ENCODE results near the gene ARSA. TPM values are rescaled to one million over a fixed set of nuclear protein-coding genes. Genes with fewer than 3 reads are reported as not detected.

Gene ARSA
- total RNA-seq, 2 donors from 2014 or later, result 21.8 to 29.4 TPM

DNA sequence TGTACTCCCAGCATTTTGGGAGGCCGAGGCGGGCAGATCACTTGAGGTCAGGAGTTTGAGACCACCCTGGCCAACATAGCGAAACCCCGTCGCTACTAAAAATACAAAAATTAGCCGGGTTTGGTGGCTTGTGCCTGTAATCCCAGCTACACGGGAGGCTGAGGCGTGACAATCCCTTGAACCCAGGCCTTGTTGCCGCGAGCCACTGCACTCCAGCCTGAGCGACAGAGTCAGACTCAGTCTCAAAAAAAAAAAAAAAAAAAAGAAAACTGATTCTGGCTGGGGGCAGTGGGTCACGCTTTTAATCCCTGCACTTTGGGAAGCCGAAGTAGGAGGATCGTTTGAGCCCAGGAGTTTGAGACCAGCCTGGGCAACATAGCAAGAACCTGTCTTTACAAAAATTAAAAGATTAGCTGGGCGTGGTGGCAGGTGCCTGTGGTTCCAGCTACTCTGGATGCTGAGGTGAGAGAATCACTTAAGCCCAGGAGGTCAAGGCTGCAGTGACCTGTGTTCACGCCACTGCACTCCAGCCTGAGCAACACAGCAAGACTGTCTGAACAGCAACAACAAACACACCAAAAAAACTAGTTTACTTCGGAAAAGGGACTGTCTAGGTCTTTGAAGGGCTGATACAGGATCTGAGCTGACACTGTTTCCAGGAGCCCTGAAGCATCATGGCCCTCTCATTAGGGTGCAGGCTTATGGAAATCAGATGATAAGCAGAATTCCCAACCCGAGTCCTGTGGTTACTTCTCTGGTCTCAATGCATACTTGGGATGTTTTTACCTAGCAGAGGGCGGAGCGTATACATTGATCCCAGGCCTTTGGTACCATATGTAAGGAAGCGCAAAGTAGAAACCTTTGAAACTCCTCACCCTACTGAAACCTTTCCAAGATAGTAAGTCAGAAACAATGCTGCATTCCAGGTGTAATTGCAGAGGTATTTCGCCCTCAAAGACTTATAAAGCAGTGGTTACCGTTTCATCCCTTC is 43.6 kb downstream of the ARSA start:
- DNase-seq (ENCODE audit: low spot score), result no peak
- intact Hi-C loops (cut with DNase I), result no loop called here

DNA sequence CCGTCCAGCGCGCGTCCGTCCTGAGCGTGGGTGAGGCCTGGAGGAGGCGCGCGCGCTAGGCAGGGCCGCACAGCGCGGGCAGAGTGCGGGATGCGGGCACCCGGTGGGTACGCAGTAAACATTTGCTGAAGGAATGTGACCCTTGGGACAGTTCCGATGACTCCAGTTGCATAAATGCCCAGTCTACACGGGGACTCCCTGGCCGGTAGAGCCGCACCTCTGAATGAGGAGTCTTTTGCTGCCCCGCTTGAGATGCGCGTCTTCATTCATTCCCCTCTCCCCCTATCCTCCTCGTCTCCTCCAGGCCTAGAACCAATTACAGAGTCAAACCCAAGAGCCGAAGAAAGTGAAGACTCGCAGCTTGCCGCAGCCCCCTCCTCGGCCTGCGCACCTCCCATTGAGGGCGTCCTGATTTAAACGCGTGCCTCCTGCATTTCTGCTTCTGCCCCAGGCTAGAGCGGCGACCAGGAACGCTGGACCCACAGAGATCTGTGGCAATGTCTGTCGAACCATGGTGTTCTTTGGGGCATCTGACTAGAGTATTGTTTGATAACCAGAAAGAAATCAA is 44.6 kb downstream of the ARSA start:
- no peak for DNase-seq (ENCODE audit: low spot score)
- intact Hi-C loops (cut with DNase I), result no loop called here

DNA sequence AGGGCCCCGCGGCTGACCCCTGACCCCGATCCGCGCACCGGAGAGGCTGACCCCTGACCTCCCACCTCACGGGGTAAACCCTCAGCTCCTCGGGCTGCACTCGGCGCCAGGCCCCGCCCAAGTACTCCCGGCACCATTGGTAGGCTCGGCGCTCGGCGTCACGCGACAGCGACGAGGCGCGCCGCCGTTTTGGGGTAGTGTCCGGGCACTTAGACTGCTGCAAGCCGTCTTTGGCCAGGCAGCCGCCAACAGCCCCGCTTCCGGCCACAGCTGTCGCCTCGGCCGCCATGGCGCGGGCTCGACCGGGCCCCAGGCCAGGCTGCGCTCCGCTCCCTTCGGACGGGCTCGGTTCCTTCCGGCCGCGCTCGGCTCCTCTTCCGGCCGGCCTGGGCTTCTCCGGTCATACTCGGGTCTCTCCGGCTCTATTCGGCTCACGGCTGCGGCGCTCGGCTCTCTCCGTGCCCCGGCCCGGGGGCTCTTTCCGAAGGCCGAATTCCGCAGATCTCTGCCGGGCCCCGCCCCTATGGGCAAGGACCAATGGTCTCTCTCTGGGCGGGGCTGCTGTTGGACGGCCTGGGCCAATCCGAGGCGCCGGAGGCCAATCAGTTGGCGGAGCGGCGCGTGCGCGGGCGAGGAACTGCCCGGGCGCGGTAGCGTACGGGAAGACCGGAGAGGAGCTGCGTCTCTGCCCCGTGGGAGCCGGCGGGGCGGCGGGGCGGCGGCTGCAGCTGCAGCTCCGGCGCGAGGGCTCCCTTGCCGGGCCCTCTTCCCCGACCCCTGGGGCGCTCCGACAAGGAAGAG is 45.3 kb downstream of the ARSA start, which contains the start of gene CHKB:
Gene CHKB (minus strand): TSS at position 357 of the 801 bp plus-strand sequence. CDS start 68 bp downstream, at position 289.
- intact Hi-C loops (cut with DNase I), result no loop called here
- peak; percentile 99 for DNase-seq (ENCODE audit: low spot score)

DNA sequence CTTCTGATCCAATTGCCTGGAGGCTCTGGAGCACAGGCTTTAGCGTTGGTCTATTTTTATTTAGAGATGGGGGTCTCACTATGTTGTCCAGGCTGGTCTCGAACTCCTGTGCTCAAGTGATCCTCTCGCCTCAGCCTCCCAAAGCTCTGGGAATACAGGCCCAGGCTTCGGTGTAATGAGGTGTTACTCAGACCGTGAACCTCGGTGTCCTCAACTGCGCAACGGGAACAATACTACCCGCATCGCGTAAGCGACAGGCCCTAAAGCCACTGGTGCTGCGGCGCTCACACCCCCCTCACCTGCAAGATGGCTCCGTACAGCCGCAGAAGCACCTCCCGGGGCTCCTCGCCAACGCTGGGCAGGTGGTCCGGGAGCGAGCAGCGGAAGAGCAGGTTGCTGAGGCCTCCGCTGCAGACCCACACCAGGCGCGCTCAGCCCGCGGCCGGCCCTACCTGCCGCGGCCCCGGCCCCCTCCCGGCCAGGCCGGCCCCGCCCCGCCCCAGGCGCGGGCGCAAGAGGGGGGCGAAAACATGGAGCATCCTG is 45.9 kb downstream of the ARSA start:
- intact Hi-C loops (cut with DNase I), result no loop called here

DNA sequence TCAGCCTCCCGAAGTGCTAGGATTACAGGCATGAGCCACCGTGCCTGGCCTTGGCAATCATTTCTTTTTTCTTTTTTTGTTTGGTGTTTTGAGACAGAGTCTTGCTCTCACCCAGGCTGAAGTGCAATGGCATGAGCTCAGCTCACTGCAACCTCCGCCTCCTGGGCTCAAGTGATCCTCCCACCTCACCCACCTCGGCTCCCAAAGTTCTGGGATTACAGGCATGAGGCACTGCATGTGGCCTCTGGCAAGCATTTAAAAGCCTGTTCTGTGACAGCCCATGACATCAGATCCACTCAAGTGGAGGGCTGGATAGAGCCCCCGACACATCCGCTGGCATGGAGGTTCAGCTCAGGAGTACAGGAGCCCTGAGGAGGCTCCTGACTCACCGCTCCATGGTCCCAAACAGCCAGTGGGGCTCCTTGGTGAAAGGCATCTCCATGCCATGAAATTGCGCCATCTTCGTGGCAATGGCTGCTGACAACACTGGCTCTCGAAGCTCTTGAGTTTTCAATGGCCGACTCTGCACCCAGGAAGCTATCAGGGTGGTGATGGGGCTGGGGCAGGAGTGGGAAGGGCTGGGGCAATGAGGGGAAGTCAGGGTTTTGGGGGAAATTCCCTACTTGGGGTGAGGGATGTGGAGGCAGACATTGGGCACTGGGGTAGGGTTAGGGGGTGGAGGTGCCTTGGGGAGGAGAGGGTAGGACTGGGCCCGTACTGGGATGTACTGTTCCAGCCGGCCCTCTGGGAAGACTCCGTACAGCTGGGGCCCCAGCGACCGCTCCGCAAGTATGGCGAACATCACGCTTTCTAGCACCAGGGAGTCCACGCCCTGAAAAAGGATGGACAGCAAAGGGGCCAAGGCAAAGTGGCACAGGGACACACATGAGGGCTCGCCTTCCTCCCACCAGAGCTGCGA is 46.7 kb downstream of the ARSA start:
- intact Hi-C loops (cut with DNase I), result no loop called here
- DNase-seq (ENCODE audit: low spot score), result peak; percentile 50

More for the DNA sequence above, 45.9 kb downstream of the ARSA start:
- no peak for DNase-seq (ENCODE audit: low spot score)

DNA sequence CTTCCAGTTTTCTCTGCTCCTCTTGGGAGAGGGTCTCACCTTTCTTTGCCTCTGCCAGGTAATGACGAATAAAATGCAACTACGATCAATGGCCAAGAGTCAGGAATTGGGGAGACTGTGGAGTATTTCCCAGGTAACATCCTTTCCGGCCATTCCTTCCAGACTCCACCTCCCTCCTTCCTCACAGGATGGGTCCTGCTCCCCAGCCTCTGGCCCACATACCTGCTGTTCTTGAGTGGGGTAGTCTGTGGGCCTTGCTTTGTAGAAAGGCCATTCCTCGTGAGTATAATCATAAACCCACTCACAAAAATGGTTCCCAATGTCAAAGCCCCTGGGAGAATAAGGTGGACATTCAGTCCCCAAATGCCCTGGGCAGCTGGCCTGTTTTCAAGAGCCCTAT is 48.2 kb downstream of the ARSA start:
- intact Hi-C loops (cut with DNase I), result no loop called here
- DNase-seq (ENCODE audit: low spot score), result no peak

DNA sequence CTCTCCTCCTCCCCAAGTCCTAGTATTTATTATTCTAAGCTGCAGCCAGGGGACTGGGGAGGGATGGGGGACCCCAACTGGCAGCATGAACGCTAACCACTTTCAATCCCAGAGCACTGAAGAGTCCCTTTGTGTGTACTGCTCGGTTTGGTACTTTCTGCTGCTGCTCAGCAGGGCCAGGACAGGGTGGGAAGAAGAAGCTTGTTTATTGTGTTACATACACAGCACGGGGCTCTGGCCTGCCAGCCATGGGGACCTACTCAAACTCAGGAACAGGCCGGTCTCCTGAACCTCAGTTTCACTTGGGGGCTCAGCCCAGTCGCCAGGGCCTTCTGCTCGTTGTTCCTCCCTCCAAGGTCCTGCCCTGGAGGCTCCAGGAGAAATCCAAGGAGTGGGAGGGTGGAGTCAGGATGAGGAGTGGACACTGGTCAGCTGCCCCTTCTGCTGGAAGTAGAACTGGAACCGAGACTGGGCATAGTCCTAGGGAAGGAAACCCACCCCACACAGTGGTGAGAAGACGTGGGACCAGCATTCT is 49.1 kb downstream of the ARSA start:
- no peak for DNase-seq (ENCODE audit: low spot score)
- intact Hi-C loops (cut with DNase I), result no loop called here

DNA sequence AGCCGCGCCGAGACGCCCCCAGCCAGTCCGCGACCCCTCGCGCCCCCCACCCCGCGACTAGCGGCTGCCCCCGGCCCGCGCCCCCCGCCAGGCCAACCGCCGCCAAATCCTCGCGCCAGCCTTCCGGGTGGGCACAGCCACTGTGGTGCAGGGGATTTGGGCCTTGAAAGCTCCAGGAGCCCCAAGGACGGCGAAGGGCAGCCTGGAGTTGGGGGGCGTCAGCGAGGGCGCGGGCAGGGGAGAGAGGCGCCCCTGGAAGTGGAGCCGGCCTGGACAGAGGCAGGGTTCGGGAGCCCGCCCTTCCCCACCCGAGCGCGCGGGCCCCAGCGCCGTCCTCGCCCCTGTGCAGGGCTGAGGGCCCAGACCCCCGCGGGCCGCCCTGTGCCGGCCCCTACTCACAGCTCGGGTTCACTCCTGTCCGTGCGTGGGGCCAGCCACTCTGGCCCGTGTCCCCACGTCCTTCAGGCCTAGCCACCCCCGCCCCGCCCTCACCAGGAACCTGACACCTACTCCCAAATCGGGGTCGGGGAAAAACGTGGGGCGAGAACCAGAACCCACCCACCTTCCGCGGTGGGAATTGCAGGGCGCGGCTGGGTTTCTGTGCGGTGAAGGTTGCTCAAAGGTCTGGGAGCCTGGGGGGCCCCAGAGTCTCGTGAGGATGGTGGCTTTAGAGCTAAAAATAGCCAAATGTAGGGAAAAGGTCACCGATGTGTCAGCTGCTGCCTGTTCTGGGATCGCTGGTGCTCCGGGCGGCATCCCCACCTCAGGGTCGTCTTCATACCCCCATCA is 49.8 kb downstream of the ARSA start, which contains the start of gene CPT1B:
Gene CPT1B (minus strand): TSS at position 441 of the 789 bp plus-strand sequence. CDS start 512 bp downstream, outside the sequence.
- DNase-seq (ENCODE audit: low spot score), result peak; percentile 80
- intact Hi-C loops (cut with DNase I), result no loop called here

DNA sequence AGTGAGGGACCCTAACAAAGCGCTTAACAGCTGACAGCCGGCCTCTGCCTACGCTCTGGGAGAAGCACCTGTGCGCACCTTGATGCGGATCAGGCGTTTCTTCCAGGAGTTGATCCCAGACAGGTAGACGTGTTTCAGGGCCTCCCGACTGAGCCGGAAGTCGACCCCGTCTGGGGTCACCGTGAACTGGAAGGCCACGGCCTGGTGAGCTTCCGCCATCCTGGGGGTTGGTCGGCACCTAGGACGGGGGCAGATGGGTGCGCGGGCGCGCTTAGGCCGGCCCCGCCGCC is 50.3 kb downstream of the ARSA start:
- DNase-seq (ENCODE audit: low spot score), result peak; percentile 66
- intact Hi-C loops (cut with DNase I), result no loop called here

DNA sequence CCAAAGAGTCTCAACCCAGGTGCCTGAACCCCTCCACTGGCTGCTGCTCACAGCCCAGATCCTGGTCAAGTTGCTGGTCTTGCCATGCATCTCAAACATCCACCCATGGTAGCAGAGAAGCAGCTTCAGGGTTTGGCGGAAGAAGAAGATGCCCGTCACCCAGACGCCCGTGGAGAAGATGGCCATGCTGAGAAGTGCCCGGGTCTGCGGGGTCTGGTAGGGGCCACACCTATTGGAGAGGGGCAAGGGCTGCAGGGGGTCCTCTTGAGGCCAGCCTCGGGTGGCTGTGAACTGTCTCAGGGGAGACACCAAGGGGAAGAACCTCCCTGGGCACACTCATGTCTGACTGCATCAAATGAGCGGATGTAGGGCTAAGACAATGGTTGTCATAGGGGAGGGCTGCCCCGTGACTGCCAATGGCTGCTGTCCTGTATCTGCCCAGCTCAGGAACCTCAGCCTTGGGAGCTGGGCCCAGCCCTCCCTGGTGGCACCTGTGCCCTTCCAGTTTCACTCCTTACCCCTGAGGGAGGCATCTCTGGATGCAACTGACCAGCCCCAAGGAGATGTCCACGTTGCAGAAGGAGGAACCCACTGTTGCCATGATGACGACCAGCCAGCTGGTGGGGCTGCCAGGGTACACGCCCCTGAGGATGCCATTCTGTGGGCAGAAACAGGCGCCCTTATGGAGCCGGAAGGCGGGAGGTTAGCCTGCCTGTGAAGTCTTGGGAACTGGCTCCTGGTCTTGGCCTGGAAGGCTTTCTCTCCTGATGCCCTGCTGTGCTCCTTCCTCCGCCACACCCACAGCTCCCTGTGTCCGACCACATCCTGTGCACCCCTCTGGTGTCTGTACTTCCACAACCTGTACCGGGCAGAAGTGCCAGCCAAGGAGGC is 50.9 kb downstream of the ARSA start:
- intact Hi-C loops (cut with DNase I), result no loop called here
- DNase-seq (ENCODE audit: low spot score), result peak; percentile 67

DNA sequence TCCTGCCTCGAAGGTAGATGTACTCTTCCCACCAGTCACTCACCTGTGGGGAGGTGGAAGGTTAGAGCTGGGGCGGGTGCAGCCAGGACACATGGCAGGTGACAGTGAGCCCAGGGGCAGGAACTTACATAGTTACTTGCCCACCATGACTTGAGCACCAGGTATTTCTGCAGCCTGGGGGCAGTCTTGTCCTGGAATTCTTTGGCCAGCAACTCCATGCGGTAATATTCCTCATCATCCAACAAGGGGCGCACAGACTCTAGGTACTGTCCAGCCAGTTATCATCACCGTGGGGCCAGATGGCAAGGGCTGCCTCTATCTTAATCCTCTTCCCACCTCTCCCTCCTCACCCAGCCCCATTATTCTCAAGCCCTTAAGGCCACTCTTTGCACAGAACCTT is 51.9 kb downstream of the ARSA start:
- intact Hi-C loops (cut with DNase I), result no loop called here
- peak; percentile 43 for DNase-seq (ENCODE audit: low spot score)

DNA sequence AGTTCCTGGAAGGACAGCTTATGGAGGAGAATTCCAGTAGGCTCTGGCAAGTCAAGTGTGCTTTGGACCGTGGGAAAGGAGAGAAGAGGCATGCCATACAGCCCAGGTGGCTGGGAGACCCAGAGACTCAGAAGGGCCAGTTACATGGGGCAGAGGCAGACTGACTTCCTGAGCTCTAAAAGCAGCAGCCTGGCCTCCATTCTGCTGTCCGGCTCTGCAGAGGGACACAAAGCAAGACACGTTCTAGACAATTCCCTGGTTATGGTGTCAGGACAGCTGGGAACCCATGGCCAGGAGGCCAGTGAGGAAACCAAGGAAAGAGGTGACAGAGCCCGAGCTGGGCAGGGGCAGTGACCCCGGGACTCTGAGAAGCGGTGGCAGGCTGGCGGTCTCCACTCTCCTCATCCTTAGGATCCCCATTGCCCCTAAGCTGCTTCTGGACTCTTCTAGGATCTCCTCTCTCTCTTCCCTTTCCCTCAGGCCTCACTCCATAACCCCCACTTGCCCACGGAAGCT is 52.5 kb downstream of the ARSA start:
- intact Hi-C loops (cut with DNase I), result no loop called here
- DNase-seq (ENCODE audit: low spot score), result peak; percentile 52
